ENCODE measurements around the gene ZNF746. TPM values are rescaled to one million over a fixed set of nuclear protein-coding genes. Genes with fewer than 3 reads are reported as not detected.

The ZNF746 gene
- total RNA-seq, 4 donors from 2014 or later, result 17.3 to 28.1 (median 23.4) TPM

DNA sequence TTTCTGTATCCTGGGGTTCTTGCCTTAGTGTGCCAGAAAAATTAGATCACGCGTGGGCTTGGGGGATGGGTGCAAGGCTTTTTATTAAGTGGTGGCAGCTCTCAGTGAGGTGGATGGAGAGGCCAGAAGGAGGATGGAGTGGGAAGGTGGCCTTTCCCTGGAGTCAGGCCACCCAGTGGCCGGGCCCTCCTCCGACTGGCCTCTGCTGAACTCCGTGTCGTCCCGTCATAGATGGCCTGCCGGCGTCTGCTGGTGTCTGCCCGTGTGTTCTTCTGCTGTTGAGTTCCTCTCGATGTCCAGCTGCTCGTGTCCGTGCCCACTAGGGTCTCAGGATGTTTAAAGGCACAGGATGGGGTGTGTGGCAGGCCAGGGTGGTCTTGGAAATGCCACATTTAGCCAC is 4.0 kb upstream of the ZNF746 start:
- TF ChIP-seq POLR2A (IDR thresholded peaks at IDR 0.05), result no peak
- TF ChIP-seq, protein P1, sequence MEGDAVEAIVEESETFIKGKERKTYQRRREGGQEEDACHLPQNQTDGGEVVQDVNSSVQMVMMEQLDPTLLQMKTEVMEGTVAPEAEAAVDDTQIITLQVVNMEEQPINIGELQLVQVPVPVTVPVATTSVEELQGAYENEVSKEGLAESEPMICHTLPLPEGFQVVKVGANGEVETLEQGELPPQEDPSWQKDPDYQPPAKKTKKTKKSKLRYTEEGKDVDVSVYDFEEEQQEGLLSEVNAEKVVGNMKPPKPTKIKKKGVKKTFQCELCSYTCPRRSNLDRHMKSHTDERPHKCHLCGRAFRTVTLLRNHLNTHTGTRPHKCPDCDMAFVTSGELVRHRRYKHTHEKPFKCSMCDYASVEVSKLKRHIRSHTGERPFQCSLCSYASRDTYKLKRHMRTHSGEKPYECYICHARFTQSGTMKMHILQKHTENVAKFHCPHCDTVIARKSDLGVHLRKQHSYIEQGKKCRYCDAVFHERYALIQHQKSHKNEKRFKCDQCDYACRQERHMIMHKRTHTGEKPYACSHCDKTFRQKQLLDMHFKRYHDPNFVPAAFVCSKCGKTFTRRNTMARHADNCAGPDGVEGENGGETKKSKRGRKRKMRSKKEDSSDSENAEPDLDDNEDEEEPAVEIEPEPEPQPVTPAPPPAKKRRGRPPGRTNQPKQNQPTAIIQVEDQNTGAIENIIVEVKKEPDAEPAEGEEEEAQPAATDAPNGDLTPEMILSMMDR (IDR thresholded peaks at IDR 0.05), result no peak
- no peaks in the 10 kb centered on the region for H3K27me3 ChIP-seq
- DNase-seq, result no peak

DNA sequence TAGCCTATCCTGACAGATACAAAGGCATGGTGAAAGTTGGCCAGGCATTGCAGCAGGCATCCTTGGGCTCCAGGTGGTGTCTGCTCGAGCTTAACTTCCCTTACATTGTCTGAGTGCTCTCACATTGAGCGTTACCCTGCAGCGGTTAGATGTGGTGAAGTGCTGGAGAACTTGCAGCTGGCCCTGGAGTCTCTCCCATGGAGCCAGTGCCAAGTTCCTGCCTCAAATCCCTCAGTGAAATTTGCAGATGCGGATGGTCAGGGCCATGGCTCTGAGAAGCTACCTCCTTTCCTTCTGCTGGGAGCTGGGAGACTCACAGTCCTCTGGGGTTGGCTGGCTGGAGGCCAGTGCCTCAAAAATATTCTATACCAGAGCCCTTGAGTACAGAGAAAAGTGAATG is 3.3 kb upstream of the ZNF746 start:
- Histone ChIP-seq H3K27ac (no peak overlapping the region), H3K9me3 (no peaks in the 10 kb centered on the region), H3K4me3 (no peak overlapping the region), H3K36me3 (no peaks in the 10 kb centered on the region), H3K27me3 (no peaks in the 10 kb centered on the region), H3K4me1 (peaks cover 0 to 12% (median 0%) of the 10 kb centered on the region in 4 donors)
- no peak for DNase-seq
- TF ChIP-seq, protein P1 (IDR thresholded peaks at IDR 0.05), result no peak
- no peak for TF ChIP-seq POLR2A (IDR thresholded peaks at IDR 0.05)

More for the DNA sequence above, 4.0 kb upstream of the ZNF746 start:
- Histone ChIP-seq H3K27ac (no peak overlapping the region), H3K36me3 (no peaks in the 10 kb centered on the region), H3K4me1 (peaks cover 0 to 5% (median 0%) of the 10 kb centered on the region in 4 donors), H3K4me3 (no peak overlapping the region), H3K9me3 (no peaks in the 10 kb centered on the region)

DNA sequence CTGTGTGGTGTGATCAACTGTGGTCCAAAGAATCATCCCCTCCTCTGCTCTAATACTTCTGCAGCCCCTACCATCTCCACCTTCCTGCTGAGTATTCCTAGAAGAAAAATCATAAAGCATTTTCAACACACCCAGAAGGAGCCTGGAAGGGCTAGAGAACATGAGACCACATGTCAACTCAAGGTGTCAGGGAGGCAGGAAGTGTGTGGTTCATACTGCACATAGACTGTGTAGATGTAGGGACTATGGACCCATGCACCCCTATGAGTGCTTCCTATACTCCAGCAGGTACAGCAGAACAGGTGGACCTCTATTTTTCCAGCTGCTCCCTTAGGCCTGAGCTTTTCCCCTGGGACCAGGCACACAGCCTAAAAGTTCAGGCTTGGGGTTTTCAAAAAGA is 2.6 kb upstream of the ZNF746 start:
- Histone ChIP-seq H3K36me3 (no peaks in the 10 kb centered on the region), H3K4me1 (peaks cover 0 to 19% (median 0%) of the 10 kb centered on the region in 4 donors), H3K4me3 (no peak overlapping the region), H3K27ac (no peak overlapping the region), H3K9me3 (no peaks in the 10 kb centered on the region), H3K27me3 (no peaks in the 10 kb centered on the region)
- DNase-seq, result peak in 1 of 3 donors; percentile 45
- TF ChIP-seq, protein P1 (IDR thresholded peaks at IDR 0.05), result no peak
- no peak for TF ChIP-seq POLR2A (IDR thresholded peaks at IDR 0.05)

DNA sequence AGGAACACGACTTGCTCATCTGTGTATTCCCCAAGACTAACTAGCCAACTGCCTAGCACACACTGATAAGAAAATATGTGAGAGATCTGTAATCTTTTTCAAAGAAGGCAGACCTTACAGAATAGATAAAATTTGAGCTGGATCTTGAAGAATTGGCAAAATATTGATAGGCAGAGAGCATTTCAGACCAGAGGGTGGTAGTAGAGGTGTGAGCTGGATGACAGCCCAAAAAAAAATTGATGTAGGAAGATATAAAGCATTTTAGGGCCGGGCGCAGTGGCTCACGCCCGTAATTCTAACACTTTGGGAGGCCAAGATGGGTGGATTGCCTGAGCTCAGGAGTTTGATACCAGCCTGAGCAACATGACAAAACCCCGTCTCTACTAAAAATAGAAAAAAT is 1.2 kb upstream of the ZNF746 start:
- Histone ChIP-seq H3K9me3 (no peaks in the 10 kb centered on the region), H3K4me3 (no peak overlapping the region), H3K27me3 (no peaks in the 10 kb centered on the region), H3K27ac (no peak overlapping the region), H3K36me3 (peaks cover 0 to 4% (median 0%) of the 10 kb centered on the region in 3 donors), H3K4me1 (peaks cover 0 to 23% (median 0%) of the 10 kb centered on the region in 4 donors)
- TF ChIP-seq POLR2A (IDR thresholded peaks at IDR 0.05), result no peak
- TF ChIP-seq, protein P1 (IDR thresholded peaks at IDR 0.05), result no peak
- no peak for DNase-seq

DNA sequence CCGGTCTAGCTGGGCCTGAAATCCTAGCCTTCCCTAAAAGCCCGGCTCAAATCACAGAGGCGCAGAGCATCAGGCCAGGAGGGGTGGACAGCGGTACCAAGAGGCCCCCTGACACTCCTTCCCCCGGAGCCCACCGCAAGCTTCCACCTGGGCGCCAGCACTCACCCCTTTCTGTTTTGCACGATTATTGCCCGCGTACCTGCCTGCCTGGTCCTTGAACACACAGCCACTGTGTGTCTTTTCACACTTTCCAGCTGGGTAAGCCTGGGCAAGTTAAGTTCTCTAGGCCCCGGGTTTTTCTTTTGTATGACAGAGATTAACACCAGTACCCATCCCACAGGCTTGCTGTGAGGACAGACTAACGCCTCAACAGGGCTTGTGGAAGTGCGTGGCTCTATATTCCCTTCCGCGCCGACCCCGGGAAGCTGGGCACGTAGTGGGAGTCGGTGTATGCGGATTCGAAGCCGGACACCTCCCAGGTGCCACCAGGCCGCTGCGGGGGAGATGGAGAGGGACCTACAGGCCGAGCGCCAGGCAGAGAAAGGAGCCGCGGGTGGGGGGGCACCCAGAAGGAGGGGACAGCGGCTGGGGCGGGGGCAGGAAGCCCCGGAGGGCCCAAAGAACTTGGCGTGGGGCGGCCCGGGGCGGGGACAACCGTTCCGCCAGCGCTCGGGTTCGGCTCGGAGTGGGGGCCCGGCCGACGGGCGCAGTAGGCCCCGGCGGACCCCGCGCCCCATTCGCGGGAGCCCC is 792 bp downstream of the ZNF746 start:
- DNase-seq, result peak; percentile 60 to 72 (median 68)
- TF ChIP-seq, protein P1 (IDR thresholded peaks at IDR 0.05), result no peak
- TF ChIP-seq POLR2A (IDR thresholded peaks at IDR 0.05), result no peak
- Histone ChIP-seq H3K36me3 (peaks cover 0 to 24% (median 0%) of the 10 kb centered on the region in 3 donors), H3K4me1 (peaks cover 0 to 23% (median 0%) of the 10 kb centered on the region in 4 donors), H3K9me3 (no peaks in the 10 kb centered on the region), H3K27me3 (no peaks in the 10 kb centered on the region), H3K27ac (peak overlapping the region; percentile 78 to 95 (median 82)), H3K4me3 (peak overlapping the region; percentile 82 to 96 (median 90))

Data from Peyer's patch (tissue), 4 donors.